AG08396 (cell line): Measurements from ENCODE around the gene ZNF429.
A peak's percentile ranks its signal among the peaks of the same experiment; 100 is the strongest.
"Not testable (repeated sequence)": the region's sequence is repeated elsewhere in the genome, so short reads cannot be mapped to it uniquely, and the experiment has no call there.

Source experiments
- DNase-seq: peaks from one replicate; pipeline ENCODE4 v3.0.0; 2012; ENCODE audit warnings: low spot score, mixed read lengths

ZNF429 gene

DNA sequence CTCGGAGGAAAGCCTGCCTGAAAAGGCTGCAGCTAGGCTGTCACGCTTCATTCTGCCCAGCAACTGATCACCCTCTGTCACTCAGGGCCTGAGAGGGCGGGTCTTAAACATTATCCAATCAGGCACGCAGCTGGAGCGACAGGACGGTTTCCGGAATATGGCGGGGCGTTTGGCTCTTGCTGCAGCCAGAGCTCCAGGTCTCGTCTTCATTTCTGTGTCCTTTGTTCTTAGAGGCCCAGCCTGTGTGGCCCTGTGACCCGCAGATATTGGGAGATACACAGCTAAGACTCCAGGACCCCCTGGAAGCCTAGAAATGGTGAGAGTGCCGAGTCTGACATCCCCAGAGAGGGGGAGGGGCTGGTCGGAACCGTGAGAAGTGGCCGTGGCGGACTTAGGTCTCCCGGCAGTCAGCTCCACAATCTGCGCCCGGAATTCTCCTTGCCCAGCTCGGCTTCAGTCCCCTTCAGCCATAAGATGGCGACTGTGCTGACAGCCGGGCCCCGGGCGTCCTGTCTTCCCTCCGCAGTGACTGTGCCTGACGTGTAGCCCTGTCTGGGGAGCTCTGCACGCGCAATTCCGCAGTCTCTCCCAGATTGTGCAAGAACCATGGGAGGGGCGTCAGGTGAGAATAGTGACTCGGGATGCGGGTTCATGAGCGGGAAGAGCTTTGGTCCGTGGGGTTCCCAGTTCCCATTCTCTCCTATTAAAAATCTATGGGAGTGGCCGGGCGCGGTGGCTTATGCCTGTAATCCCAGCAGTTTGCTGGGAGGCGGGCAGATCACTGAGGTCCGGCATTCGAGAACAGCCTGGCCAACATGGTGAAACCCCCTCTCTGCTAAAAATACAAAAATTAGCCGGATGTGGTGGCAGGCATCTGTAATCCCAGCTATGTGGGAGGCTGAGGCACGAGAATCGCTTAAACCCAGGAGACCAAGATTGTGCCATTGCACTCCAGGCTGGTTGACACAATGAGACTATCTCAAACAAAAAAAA, at the start of gene ZNF429:
TSS of gene ZNF429 (plus strand) at position 144 of the 993 bp plus-strand sequence. CDS start at position 314, 170 bp downstream.
- DNase-seq = peak; percentile 94

DNA sequence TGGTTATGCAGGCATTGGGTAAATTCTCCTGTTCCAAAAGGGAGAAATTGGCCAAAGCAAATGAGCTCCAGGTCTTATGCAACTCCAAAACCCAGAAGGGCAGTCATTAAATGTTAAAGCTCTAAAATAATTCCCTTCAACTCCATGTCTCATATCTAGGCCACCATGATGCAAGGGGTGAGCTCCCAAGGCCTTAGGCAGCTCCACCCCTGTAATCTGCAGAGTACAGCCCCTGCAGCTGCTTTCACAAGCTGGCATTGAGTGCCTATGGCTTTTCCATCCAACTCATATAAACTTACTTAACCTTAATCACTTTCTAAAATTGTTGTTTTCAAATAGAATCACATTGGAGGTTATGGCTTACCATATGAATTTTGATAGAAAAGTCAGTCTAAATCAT, 44.7 kb upstream of the ZNF429 start:
- DNase-seq = no peak

DNA sequence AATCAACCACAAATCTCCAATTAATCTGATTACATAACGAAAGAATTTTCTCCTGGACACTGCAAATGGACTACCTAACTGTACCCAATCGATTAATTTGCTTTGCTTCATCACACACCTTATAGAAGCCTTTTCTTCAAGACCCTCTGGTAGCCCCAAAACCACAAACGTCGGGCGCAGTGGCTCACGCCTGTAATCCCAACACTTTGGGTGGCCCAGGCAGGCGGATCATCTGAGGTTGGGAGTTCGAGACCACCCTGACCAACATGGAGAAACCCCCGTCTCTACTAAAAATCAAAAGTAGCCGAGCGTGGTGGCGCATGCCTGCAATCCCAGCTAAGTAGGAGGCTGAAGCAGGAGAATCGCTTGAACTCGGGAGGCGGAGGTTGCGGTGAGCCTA, 42.9 kb upstream of the ZNF429 start:
- no peak for DNase-seq

DNA sequence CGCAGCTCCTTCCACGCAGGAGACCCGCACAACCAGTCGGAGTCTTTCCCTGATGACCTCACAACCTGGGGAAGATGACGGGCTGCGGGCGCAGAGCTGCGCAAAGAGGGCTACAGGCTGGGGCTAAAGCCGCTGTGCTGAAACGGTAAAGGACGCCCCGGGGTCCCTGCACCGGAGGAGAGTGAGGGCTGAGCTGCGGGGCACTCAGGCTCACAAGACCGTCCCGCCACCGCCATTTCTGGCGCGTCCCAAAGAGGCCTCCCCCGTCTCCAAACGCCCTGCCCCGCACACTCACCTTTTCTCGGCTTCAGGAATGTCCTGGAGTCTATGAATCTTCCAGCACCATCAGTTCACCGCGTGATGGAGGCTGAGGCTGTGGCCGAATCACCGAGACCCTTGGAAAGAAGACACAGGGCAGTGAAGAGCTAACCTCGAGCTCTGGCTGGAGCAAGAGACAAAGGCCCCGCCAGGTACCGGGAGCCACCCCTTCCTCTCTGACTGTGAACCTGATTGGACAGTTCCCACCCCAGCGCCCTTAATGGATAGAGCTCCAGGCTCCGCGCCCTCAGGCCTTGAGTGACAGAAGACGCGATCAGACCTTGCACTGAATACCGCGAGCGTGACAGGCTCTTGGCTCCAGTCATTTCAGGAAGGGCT, 41.8 kb upstream of the ZNF429 start:
- no peak for DNase-seq

DNA sequence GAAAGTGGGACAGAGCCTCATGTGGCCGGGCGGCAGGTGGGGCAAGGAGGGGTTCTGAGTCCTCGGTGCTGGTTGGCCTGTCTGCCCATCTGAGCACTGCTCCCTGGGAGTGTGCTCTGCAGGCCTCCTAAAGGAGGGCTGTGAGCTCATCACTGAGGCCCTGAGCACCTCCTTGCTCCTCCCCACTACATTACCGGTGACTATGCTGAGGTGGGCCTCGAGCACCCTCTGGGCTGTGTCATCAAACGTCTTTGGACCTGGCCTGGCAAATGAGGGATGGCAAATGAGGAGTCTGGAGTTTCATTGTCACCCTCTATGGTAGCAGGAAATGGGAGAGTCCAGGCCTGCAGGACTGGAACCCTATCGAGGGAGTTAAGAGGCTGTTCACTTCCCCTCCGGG, 38.8 kb upstream of the ZNF429 start:
- no peak for DNase-seq

DNA sequence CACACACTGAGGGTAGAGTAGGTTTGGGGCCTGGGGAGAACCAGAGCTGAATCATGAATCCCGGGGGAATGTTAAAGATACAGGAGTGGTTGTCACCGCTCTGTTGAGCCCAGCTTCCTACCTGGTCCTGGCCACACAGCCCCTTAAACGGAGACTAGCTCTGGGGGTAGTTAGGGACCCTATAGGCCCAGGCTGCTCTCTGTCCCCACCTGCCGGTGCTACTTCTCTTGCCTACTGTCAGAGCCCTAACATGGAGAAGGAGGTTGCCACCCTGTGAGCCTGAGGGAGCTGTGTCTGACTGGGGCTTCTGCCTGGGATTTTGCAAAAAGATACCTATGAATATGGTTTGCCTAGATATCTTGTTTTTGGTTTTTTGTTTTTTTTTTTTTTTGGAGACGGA, 36.6 kb upstream of the ZNF429 start:
- DNase-seq = no peak

DNA sequence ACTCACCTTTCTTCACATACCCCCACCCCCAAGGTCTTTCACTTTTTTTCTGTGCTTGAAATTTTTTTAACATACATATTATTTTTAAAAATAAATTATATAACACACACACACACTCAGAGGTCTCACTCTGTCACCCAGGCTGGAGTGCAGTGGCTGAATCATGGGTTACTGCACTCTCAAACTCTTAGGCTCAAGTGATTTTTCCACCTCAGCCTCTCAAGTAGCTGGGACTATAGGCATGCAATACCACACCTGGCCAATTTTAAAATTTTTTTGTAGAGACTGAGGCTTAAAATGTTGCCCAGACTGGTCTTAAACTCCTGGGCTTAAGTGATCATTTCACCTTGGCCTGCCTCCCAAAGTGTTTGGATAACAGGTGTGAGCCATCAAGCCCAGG, 32.9 kb upstream of the ZNF429 start:
- DNase-seq = no peak

DNA sequence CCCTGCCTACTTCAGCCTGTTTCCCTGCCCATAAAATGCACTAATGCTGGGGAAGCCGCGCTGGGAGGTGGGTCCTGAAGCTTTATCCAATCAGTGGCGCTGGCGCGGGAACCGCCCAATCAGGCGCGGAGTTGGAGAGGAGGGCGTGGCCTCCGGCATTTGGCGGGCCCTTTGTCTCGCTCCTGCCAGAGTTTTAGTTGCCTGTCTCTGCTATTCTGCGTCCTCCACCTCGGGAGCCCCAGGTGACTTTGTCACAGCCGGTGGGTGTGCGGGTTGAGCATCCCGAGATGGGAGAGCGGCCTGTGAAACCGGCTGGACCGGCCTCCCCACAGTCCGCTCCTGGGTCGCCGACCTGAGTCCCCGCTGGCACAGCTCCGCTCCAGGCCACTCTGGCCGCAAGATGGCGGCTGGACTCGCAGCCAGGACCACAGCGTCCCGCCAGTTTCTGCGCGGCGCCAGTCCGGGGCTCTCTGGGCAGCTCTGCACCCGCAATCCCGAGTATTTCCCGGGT, 30.7 kb upstream of the ZNF429 start:
- DNase-seq = peak; percentile 90

DNA sequence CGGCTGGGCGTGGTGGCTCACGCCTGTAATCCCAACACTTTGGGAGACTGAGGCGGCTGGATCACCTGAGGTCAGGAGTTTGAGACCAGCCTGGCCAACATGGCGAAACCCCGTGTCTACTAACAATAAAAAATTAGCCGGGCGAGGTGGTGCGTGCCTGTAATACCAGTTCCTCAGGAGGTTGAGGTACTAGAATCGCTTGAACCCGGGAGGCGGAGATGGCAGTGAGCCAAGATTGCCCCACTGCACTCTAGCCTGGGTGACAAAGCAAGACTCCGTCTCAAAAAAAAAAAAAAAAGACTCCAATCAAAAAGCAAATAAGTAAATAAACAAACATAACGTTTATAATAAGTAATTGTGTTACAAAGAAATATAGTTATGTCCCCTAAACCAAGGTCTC, 23.0 kb upstream of the ZNF429 start:
- DNase-seq = not testable (repeated sequence)

DNA sequence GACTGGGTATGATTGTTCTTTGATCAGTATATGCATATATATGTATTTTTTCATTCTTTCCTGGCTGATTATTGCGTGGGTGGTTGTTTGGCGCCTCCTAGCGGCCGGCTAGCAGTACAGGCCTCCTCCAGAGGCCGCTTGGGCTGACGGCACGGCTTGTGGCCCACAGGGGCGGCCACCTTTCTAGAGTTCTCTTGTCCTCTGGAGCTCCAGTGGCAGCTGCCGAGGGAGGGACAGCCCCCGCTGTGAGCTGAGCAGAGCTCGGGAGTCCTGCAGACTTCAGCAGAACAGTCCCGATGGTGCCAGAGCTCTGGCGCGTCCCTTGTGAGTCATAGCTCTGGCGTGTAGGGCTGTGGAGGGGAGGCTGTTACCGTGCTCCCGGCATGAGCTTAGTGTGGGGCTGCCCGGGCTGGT, 22.5 kb upstream of the ZNF429 start:
- peak; percentile 32 for DNase-seq

DNA sequence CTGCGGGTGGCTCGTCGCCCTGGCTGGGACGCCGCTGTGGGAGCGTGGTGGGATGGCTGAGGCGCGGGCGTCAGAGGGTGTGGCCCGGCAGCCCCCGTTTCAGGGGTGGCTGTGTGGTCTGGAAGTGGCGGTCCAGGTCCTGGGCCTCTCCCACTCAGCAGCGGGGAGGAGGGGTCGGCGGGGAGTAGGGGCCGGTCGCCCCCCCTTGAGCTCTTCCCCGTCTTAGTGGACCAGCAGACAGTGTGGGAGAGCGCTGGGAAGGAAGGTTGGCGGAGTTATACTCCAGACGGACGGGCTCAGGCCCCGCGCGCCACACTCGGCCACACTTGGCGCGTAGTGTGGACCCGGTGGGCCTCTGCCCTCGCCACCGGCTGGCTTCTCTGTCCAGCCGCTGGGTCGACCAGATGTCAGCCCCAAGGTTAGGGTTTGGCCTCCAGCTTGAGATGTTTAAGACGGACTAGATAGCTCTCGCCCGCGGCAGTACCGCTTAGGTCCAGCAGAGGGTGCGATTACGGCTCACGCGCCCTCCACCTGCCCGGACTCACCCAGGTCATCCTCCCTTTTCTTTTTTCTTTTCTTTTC, 21.7 kb upstream of the ZNF429 start:
- DNase-seq = no peak

DNA sequence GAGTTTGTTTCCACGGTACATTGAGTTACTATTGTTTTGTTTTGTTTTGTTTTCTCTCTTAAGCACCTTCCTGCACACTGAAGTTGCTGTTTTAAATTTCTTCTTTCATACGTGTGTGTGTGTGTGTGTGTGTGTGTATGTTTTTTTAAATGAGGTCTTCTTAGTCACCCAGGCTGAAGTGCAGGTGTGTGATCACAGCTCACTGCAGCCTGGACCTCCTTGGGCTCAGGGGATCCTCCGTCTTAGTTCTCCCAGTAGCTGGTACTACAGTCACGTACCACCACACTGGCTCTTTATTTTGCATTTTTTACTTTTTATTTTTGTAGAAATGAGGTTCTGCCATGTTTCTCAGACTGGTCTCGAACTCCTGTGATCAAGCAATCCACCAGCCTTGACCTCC, 20.8 kb upstream of the ZNF429 start:
- no peak for DNase-seq

DNA sequence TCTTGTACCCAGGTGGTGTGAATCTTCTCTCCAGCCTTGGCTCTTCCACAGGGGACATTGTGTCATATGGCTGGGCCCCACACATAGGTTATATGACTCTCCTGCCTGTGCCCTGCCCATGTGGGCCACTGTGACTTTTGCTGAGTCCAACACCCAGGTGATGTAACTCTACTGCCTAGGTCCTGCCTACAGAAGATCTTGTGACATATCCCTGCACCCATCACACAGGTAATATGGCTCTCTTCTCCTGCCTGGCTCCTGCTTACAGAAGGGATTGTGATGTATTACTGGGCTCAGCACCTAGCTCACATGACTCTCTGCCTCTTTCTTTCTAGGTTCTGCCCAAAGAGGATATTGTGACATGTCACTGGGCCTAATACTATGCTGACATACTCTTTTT, 19.5 kb upstream of the ZNF429 start:
- DNase-seq = no peak

DNA sequence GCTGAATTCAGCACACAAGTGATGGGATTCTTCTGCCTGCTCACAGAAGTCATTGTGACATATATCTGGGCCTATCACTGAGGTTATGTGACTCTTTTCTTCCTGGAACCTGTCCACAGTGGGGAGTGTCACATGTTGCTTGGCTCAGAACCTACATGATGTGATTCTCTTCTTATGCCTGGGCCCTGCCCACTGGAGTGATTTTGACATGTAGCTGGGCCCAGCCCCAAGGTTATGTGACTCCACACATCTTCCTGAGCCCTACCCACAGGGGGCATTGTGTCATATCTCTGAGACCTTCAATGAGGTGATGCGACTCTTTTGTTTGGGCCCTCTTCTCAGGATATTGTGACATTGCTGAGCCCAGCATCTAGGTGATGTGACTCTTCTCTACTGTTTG, 17.4 kb upstream of the ZNF429 start:
- no peak for DNase-seq

DNA sequence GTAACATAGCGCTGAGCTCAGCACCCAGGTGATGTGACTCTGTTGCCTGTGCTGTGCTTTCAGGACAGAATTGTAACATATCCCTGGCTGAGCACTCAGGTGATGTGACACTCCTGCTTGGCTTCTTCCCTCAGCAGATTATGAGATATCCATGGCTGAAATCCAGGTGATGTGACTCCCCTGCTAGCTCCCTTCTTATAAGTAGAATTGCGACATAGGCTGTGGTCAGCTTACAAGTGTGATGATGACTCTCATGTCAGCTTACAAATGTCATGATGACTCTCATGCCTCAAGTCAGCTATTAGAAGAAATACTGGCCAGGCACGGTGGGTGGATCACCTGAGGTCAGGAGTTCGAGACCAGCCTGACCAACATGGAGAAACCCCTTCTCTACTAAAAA, 14.3 kb upstream of the ZNF429 start:
- no peak for DNase-seq

DNA sequence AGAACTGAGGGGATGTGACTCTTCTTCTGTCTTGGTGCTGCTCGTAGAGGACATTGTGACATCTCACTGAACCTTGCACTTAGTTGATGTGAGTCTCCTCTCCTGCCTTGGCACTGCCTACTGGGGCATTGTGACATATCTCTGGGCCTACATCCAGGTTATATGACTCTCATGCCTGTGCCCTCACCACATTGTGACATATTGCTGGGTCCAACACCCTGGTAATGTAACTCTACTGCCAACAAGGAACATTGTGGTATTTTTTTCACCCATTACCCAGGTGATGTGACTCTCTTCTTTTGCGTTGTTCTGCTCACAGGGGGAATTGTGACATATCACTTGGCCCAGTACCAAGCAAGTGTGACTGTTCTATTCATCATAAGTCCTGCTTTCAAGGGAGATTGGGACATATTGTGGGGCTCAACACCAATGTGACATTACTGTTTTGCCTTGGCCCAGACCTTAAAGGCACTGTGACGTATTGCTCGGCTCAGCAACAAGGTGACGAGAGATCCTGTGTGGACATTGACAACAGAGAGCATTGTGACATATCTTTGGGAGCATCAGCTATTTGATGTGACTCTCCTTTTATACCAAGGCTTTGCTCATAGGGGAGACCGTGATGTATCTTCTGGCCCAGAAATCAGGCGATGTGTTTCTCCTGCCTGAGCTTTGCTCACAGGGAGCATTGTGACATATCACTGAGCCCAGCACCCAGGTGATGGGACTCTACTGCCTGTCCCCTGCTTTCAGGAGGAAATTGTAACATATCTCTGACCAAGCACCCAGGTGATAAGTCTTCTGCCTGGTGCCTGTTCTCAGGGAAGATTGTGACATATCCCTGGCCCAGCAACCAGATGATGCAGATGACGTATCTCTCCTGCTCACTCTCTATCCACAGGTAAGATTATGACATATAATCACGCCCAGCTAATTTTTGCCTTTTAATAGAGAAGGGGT, 12.2 kb upstream of the ZNF429 start:
- DNase-seq = no peak

DNA sequence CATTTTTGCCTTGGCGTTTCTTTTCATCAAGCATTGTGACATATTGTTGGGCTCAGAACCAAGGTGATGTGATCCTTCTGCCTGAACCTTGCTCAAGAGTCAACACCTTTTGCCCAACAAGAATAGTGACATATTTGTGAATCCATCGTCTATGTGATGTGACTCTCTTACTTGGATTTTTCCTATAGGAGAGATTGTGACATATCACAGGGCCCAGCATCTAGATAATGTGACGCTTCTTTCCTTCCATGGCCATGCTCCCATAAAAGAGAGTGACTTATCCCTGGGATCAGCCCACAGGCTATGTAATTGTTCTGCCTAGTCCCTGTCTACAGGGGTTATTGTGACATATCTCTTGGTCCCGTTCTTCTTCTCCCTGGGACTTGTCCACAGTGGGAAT, 8.5 kb upstream of the ZNF429 start:
- no peak for DNase-seq

DNA sequence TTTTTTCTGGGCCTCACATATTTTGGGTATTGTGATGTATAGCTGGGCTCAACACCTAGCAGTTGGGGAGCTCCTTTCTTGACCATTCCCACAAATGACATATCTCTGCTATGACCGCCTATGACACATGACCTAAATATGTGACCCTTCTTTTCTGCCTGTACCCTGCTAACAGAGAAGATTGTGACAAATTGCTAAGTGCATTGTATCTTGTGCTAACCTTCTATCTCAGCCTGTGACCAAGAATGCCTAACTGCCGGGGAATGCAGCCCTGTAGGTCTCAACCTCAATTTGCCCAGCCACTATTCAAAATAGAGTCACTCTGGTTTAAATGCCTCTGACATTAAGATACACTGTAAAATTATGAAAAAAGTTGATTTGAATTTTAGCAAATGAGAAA, 6.8 kb upstream of the ZNF429 start:
- DNase-seq = no peak

DNA sequence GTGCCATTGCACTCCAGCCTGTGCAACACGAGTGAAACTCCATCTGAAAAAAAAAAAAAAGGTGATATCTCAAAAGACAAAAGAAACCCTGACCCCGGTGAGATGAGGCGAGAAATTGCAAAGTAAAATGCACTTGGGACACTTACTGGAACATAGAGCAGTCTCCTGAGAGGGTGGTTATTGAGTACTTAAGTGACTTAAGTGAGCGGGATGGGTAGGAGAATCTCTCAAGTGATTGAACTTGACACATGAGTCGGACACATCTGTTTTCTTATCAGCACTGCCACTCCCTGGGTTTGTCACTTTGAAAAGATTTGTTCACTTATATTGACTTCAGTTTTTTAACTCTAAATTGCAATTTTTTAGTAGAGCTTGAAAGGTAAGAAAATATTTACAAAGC, 2.8 kb downstream of the ZNF429 start:
- DNase-seq = no peak

DNA sequence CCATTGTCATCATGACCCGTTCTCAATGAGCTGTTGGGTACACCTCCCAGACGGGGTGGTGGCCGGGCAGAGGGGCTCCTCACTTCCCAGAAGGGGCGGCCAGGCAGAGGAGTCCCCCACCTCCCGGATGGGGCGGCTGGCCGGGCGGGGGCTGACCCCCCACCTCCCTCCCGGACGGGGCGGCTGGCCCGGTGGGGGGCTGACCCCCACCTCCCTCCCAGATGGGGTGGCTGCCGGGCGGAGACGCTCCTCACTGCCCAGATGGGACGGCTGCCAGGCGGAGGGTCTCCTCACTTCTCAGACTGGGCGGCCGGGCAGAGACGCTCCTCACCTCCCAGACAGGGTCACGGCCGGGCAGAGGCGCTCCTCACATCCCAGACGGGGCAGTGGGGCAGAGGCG, 5.7 kb downstream of the ZNF429 start:
- DNase-seq = not testable (repeated sequence)

DNA sequence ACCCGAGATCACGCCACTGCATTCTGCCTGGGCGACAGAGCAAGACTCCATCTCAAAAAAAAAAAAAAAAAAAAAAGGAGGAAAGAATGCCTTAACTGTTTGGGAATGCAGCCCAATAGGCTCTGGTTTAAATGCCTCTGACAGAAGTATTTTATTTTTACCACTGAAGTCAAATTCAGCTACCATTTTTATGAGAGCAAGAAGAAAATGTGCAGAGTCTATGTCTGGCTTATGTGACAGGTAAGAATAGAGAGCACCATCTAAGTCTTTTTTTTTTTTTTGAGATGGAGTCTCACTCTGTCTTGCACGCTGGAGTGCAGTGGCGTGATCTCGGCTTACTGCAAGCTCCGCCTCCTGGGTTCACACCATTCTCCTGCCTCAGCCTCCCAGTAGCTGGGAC, 7.2 kb downstream of the ZNF429 start:
- DNase-seq = not testable (repeated sequence)

DNA sequence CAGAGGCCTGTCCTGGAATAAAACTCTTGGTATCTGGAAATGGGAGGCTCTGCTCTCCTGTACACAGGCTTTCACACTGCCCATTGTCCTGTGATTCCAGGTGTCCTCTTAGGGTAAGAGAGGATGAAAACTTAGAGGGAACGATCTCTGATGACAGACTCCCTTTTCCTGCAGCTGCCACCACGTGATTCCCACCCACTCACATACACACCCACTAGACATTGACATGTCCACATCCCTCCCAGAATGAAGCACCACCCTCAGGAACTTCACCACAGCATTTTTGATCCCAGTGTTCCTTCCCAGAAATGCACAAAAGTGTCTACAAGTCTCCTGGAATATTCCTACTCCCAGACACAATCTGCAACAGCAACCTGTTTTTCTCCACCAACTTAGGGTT, 8.2 kb downstream of the ZNF429 start:
- DNase-seq = no peak
